IMR-90 (cell line): Measurements from ENCODE around the gene COA3. TPM values are rescaled to one million over a fixed set of nuclear protein-coding genes. Genes with fewer than 3 reads are reported as not detected.

ENCODE experiments used
- ATAC-seq: fragments of 200-7000 bp; cut with Tn5 transposase; 2 replicates; pipeline ENCODE4 v1.9.1; 2020; ENCODE audit warnings: low read depth, mild to moderate bottlenecking, moderate library complexity
- BruUV-seq: library from RNA; stranded (reverse); fragments of 400-500 nt; replicated peaks from 2 replicates; lab custom pipeline; 2021; lab: Mats Ljungman, UMichigan
- CTCF ChIA-PET: fragments of 300-600 bp; formaldehyde crosslinking; extraction: SDS; loops from one replicate; lab custom pipeline; 2021; ENCODE audit warnings: antibody characterized with exemption; lab: Yijun Ruan, JAX
- POLR2A ChIA-PET: fragments of 300-600 bp; sonication (Branson Sonifier 250); formaldehyde crosslinking; loops from one replicate; lab custom pipeline; 2022; ENCODE audit warnings: antibody characterized with exemption; ENCODE audit not compliant: unreplicated experiment; lab: Charles Lee
- DNase-seq: peaks from one replicate; pipeline ENCODE4 v3.0.0; 2013
- H2AFZ ChIP-seq: replicated peaks from 2 replicates; pipeline ENCODE3; 2013; ENCODE audit warnings: low read length, mild to moderate bottlenecking; ENCODE audit not compliant: poor library complexity
- H2AK5ac ChIP-seq: 2 replicates; pipeline ENCODE4 v1.6.1; 2013; ENCODE audit warnings: low read depth, low read length, inconsistent platforms
- H2AK9ac ChIP-seq: replicated peaks from 2 replicates; pipeline ENCODE3; 2013; ENCODE audit warnings: mild to moderate bottlenecking, low read depth, low read length, moderate library complexity; ENCODE audit not compliant: poor library complexity
- H2BK120ac ChIP-seq: 2 replicates; pipeline ENCODE4 v1.6.1; 2013; ENCODE audit warnings: low read depth, low read length, inconsistent platforms
- H2BK15ac ChIP-seq: 3 replicates; pipeline ENCODE4 v1.6.1; 2013; ENCODE audit warnings: low read depth, low read length, inconsistent platforms
- H2BK20ac ChIP-seq: 2 replicates; pipeline ENCODE4 v1.6.1; 2013; ENCODE audit warnings: low read depth, mild to moderate bottlenecking, inconsistent platforms, low read length, moderate library complexity
- H2BK5ac ChIP-seq: 2 replicates; pipeline ENCODE4 v1.6.1; 2013; ENCODE audit warnings: mild to moderate bottlenecking, low read depth, low read length, inconsistent platforms; ENCODE audit not compliant: poor library complexity, severe bottlenecking
- H3K14ac ChIP-seq: replicated peaks from 2 replicates; pipeline ENCODE4 v1.6.1; 2013; ENCODE audit warnings: low read depth, low read length, inconsistent platforms
- H3K18ac ChIP-seq: 2 replicates; pipeline ENCODE4 v1.6.1; 2013; ENCODE audit warnings: low read depth, low read length, control low read depth
- H3K23ac ChIP-seq: 2 replicates; pipeline ENCODE4 v1.6.1; 2013; ENCODE audit warnings: low read depth, low read length, inconsistent platforms
- H3K27ac ChIP-seq: 2 replicates; pipeline ENCODE4 v1.5.1; 2013; ENCODE audit warnings: mild to moderate bottlenecking, control low read depth, low read length; ENCODE audit not compliant: insufficient read depth
- H3K27me3 ChIP-seq: 2 replicates; pipeline ENCODE4 v1.6.1; 2013; ENCODE audit warnings: low read length; ENCODE audit not compliant: control insufficient read depth, insufficient read depth
- H3K36me3 ChIP-seq: 2 replicates; pipeline ENCODE4 v1.6.1; 2013; ENCODE audit warnings: low read length, mixed read lengths; ENCODE audit not compliant: control insufficient read depth, insufficient read depth
- H3K4ac ChIP-seq: 2 replicates; pipeline ENCODE4 v1.6.1; 2013; ENCODE audit warnings: low read depth, low read length, inconsistent platforms
- H3K4me1 ChIP-seq: 2 replicates; pipeline ENCODE4 v1.6.1; 2013; ENCODE audit warnings: low read length, mixed read lengths; ENCODE audit not compliant: control insufficient read depth, insufficient read depth
- H3K4me2 ChIP-seq: 2 replicates; pipeline ENCODE4 v1.6.1; 2013; ENCODE audit warnings: low read depth, mild to moderate bottlenecking, control low read depth, low read length, moderate library complexity
- H3K4me3 ChIP-seq: 2 replicates; pipeline ENCODE4 v1.5.1; 2013; ENCODE audit warnings: low read depth, mild to moderate bottlenecking, control low read depth, low read length, moderate library complexity; ENCODE audit not compliant: insufficient read depth
- H3K56ac ChIP-seq: 2 replicates; pipeline ENCODE4 v1.6.1; 2013; ENCODE audit warnings: low read length, inconsistent platforms; ENCODE audit not compliant: insufficient read depth; ENCODE audit errors: extremely low read depth
- H3K79me1 ChIP-seq, 2 experiments: 2 replicates each; pipeline ENCODE4 v1.6.1; 2013; ENCODE audit warnings: low read length in 2 of 2, inconsistent platforms in 1 of 2, low read depth in 1 of 2
- H3K9ac ChIP-seq: 2 replicates; pipeline ENCODE4 v1.6.1; 2013; ENCODE audit warnings: low read depth, low read length, control low read depth
- H3K9me1 ChIP-seq: 2 replicates; pipeline ENCODE4 v1.6.1; 2013; ENCODE audit warnings: low read length, inconsistent platforms; ENCODE audit not compliant: insufficient read depth
- H3K9me3 ChIP-seq: 2 replicates; pipeline ENCODE4 v1.6.1; 2013; ENCODE audit warnings: low read length; ENCODE audit not compliant: control insufficient read depth, insufficient read depth
- H4K20me1 ChIP-seq: 2 replicates; pipeline ENCODE4 v1.6.1; 2013; ENCODE audit warnings: low read length, inconsistent platforms; ENCODE audit not compliant: insufficient read depth
- H4K5ac ChIP-seq: 2 replicates; pipeline ENCODE4 v1.6.1; 2013; ENCODE audit warnings: mild to moderate bottlenecking, low read depth, low read length, control low read depth
- H4K8ac ChIP-seq, 2 experiments: 2 replicates each; pipeline ENCODE4 v1.6.1; 2013; ENCODE audit warnings: low read depth in 2 of 2, low read length in 2 of 2, control low read depth in 1 of 2, inconsistent platforms in 1 of 2
- H4K91ac ChIP-seq: 2 replicates; pipeline ENCODE4 v1.6.1; 2013; ENCODE audit warnings: low read depth, low read length, inconsistent platforms; ENCODE audit not compliant: insufficient read depth
- CHD1 ChIP-seq: IDR thresholded peaks from 2 replicates; pipeline ENCODE4 v1.6.1; 2012; ENCODE audit warnings: low read depth, low read length, improper control_type of control experiment
- ELK1 ChIP-seq: fragments of 150-350 bp; IDR thresholded peaks from 2 replicates; pipeline ENCODE4 v1.6.1; 2016; ENCODE audit warnings: low read depth, mild to moderate bottlenecking, low read length, moderate library complexity, borderline replicate concordance
- MAZ ChIP-seq: IDR thresholded peaks from 2 replicates; pipeline ENCODE4 v1.6.1; 2012; ENCODE audit warnings: low read depth, mild to moderate bottlenecking, low read length, improper control_type of control experiment, moderate library complexity, borderline replicate concordance
- RCOR1 ChIP-seq: IDR thresholded peaks from 2 replicates; pipeline ENCODE4 v1.6.1; 2012; ENCODE audit warnings: mild to moderate bottlenecking, low read length, improper control_type of control experiment; ENCODE audit not compliant: insufficient replicate concordance
- RFX5 ChIP-seq: IDR thresholded peaks from 2 replicates; pipeline ENCODE4 v1.8.0; 2012; ENCODE audit warnings: low read depth, mild to moderate bottlenecking, low read length, moderate library complexity
- SMC3 ChIP-seq: fragments of 150-350 bp; IDR thresholded peaks from 2 replicates; pipeline ENCODE4 v1.6.1; 2016; ENCODE audit warnings: low read depth, mild to moderate bottlenecking, antibody characterized with exemption, low read length, moderate library complexity
- USF2 ChIP-seq: fragments of 150-350 bp; IDR thresholded peaks from 2 replicates; pipeline ENCODE4 v1.6.1; 2017; ENCODE audit warnings: mild to moderate bottlenecking, antibody characterized with exemption, low read length, low read depth
- WGBS, 2 experiments: methylation state at CpG; one replicate each; pipeline versions ENCODE4 v1.1.5 to v1.1.7; 2013; ENCODE audit warnings: missing lambda C conversion rate in 2 of 2; ENCODE audit not compliant: insufficient read length in 1 of 2; ENCODE audit errors: extremely low coverage in 2 of 2; 5-methylcytosine and 5-hydroxymethylcytosine counted together
- dilution Hi-C: fragments of 300-500 bp; cut with HindIII; formaldehyde crosslinking; loops from one replicate; pipeline ENCODE4 v1.14.3; 2018; ENCODE audit warnings: low sequenced_read_pairs; ENCODE audit not compliant: unreplicated experiment
- in situ Hi-C: fragments of 300-500 bp; cut with MboI; formaldehyde crosslinking; loops from 3 replicates; pipeline ENCODE4 v1.14.3; 2019; ENCODE audit warnings: low sequenced_read_pairs, inconsistent platforms, mixed read lengths
- intact Hi-C: fragments of 100-400 bp; cut with micrococcal nuclease; formaldehyde crosslinking; loops from 2 replicates; pipeline ENCODE4 v1.10.0; 2022
- polyA plus RNA-seq, 3 experiments: library from polyadenylated mRNA; depleted of rRNA; stranded (reverse); fragments of >200 nt; gene quantifications; 2 replicates each; pipeline ENCODE4 v1.2.3, GENCODE V29; 2012; ENCODE audit warnings: low replicate concordance in 1 of 3
- total RNA-seq: library from RNA; depleted of rRNA; stranded (reverse); fragments of >200 nt; gene quantifications from 2 replicates; pipeline ENCODE4 v1.2.3, GENCODE V29; 2012

Gene COA3
- total and polyA plus RNA-seq, 2 of the 4 experiments (the other 2 are of a cell fraction): 66.8 to 78.1 TPM

- Histone ChIP-seq H3K18ac (no peak overlapping the region), H3K27me3 (no peaks in the 10 kb centered on the region), H2BK120ac (no peak overlapping the region), H2AK9ac (no peak overlapping the region), H3K79me1 (peaks cover 21 to 23% of the 10 kb centered on the region in 2 experiments), H4K5ac (no peak overlapping the region), H2BK15ac (no peak overlapping the region), H3K14ac (no peak overlapping the region), H3K27ac (no peak overlapping the region; the same call in 1 of the 2 replicates), H2BK5ac (no peak overlapping the region), H3K4me2 (no peak overlapping the region), H3K56ac (no peak overlapping the region), H3K9me1 (0 out of 2 replicates have a peak, but pooled peaks cover 4% of the 10 kb centered on the region), H3K4me3 (no peak overlapping the region), H3K4ac (peak overlapping the region; percentile 47; the same call in 1 of the 2 replicates), H3K23ac (no peak overlapping the region), H3K36me3 (peaks cover 41% of the 10 kb centered on the region), H3K9ac (no peak overlapping the region), H2AK5ac (no peak overlapping the region), H2BK20ac (no peak overlapping the region), H3K4me1 (no peaks in the 10 kb centered on the region), H4K20me1 (no peaks in the 10 kb centered on the region), H4K8ac (peak overlapping the region in 1 of 2 experiments; percentile 24; a peak in 1 of 4 replicates), H4K91ac (no peak overlapping the region), H2AFZ (no peak overlapping the region), H3K9me3 (no peaks in the 10 kb centered on the region)
- dilution Hi-C loops (no loop called here), intact Hi-C loops (no loop called here), in situ Hi-C loops (no loop called here)
- 87% methylated on average over 8 of the region's 8 CpGs; no CpG with 5 or more reads in 1 of the 2 experiments for WGBS, 2 experiments
- ATAC-seq (peak; percentile 50), DNase-seq (peak; percentile 81)
- TF ChIP-seq RFX5 (no peak), MAZ (no peak), ELK1 (no peak), SMC3 (no peak), CHD1 (no peak), RCOR1 (no peak), USF2 (no peak)
- no TSS peak for BruUV-seq
- POLR2A ChIA-PET: no interaction called here
- CTCF ChIA-PET: interaction anchor here (1.0 kb wide), 1 partner anchor 9 kb away, joined by 6 read pairs; the partner anchor contains the start of gene BECN1
These were observed 16.3 kb upstream of the COA3 start for GRCh38 chr17:42814633-42815399.
